ENCODE results near the gene EHMT1.
"Not testable (repeated sequence)": the region's sequence is repeated elsewhere in the genome, so short reads cannot be mapped to it uniquely, and the experiment has no call there.

The EHMT1 gene

GRCh38 chr9:137759649-137760321, 141.0 kb downstream of the EHMT1 start:
- DNase-seq (ENCODE audit: low read depth, low spot score), result peak; percentile 72

- DNase-seq (ENCODE audit: low read depth, low spot score), result no peak
Measured at GRCh38 chr9:137760426-137760825, 141.6 kb downstream of the EHMT1 start.

- no peak for DNase-seq (ENCODE audit: low read depth, low spot score)
Measured at GRCh38 chr9:137761032-137761431, 142.2 kb downstream of the EHMT1 start.

- DNase-seq (ENCODE audit: low read depth, low spot score), result no peak
Measured at GRCh38 chr9:137761793-137762192, 143.0 kb downstream of the EHMT1 start.

GRCh38 chr9:137762414-137763061, 143.7 kb downstream of the EHMT1 start:
- no peak for DNase-seq (ENCODE audit: low read depth, low spot score)

- no peak for DNase-seq (ENCODE audit: low read depth, low spot score)
Measured at GRCh38 chr9:137763271-137763955, 144.6 kb downstream of the EHMT1 start.

GRCh38 chr9:137764171-137764671, 145.4 kb downstream of the EHMT1 start:
- no peak for DNase-seq (ENCODE audit: low read depth, low spot score)

- DNase-seq (ENCODE audit: low read depth, low spot score), result no peak
Measured at GRCh38 chr9:137764981-137765380, 146.2 kb downstream of the EHMT1 start.

GRCh38 chr9:137765536-137765935, 146.7 kb downstream of the EHMT1 start:
- no peak for DNase-seq (ENCODE audit: low read depth, low spot score)

GRCh38 chr9:137771580-137771979, 152.8 kb downstream of the EHMT1 start:
- no peak for DNase-seq (ENCODE audit: low read depth, low spot score)

- DNase-seq (ENCODE audit: low read depth, low spot score), result peak; percentile 51
Measured at GRCh38 chr9:137772281-137772873, 153.6 kb downstream of the EHMT1 start.

- DNase-seq (ENCODE audit: low read depth, low spot score), result no peak
Measured at GRCh38 chr9:137774775-137775386, 156.1 kb downstream of the EHMT1 start.

- DNase-seq (ENCODE audit: low read depth, low spot score), result no peak
Measured at GRCh38 chr9:137776306-137776995, 157.6 kb downstream of the EHMT1 start.

GRCh38 chr9:137777761-137778160, 159.0 kb downstream of the EHMT1 start:
- DNase-seq (ENCODE audit: low read depth, low spot score), result peak; percentile 59

GRCh38 chr9:137778336-137778735, 159.5 kb downstream of the EHMT1 start:
- peak; percentile 8 for DNase-seq (ENCODE audit: low read depth, low spot score)

- DNase-seq (ENCODE audit: low read depth, low spot score), result no peak
Measured at GRCh38 chr9:137778914-137779313, 160.1 kb downstream of the EHMT1 start.

- DNase-seq (ENCODE audit: low read depth, low spot score), result not testable (repeated sequence)
Measured at GRCh38 chr9:137780031-137780430, 161.2 kb downstream of the EHMT1 start.

GRCh38 chr9:137781906-137782585, 163.2 kb downstream of the EHMT1 start:
- no peak for DNase-seq (ENCODE audit: low read depth, low spot score)

- DNase-seq (ENCODE audit: low read depth, low spot score), result no peak
Measured at GRCh38 chr9:137783521-137783920, 164.7 kb downstream of the EHMT1 start.

GRCh38 chr9:137784046-137784445, 165.2 kb downstream of the EHMT1 start:
- DNase-seq (ENCODE audit: low read depth, low spot score), result peak; percentile 12

Measured in ELF-1 (cell line).